Activated CD4-positive, alpha-beta T cell treated with anti-CD3 and anti-CD28 coated beads for 36 hours (primary cell): ENCODE results near the gene SVBP. TPM values are rescaled to one million over a fixed set of nuclear protein-coding genes. Genes with fewer than 3 reads are reported as not detected.

Source experiments
- ATAC-seq: fragments of 200-7000 bp; cut with Tn5 transposase; one replicate; pipeline ENCODE4 v1.10.0; 2021; ENCODE audit warnings: mild to moderate bottlenecking, moderate library complexity
- CTCF ChIA-PET: fragments of 350-600 bp; sonication (Branson Sonifier 250); formaldehyde crosslinking; loops from one replicate; lab custom pipeline; 2021; ENCODE audit warnings: antibody characterized with exemption; lab: Charles Lee
- POLR2A ChIA-PET: fragments of 350-600 bp; sonication (Branson Sonifier 250); formaldehyde crosslinking; loops from one replicate; lab custom pipeline; 2021; ENCODE audit warnings: antibody characterized with exemption, inconsistent platforms; lab: Charles Lee
- DNase-seq: peaks from one replicate; pipeline ENCODE4 v3.0.0-alpha.2; 2020
- H3K27ac Mint-ChIP-seq: one replicate; pipeline ENCODE4 v1.8.0; 2021; ENCODE audit warnings: mixed read lengths
- H3K27me3 Mint-ChIP-seq: one replicate; pipeline ENCODE4 v1.8.0; 2021; ENCODE audit warnings: mixed read lengths
- H3K36me3 Mint-ChIP-seq: one replicate; pipeline ENCODE4 v1.8.0; 2021; ENCODE audit warnings: low read depth, mixed read lengths
- H3K4me1 Mint-ChIP-seq: one replicate; pipeline ENCODE4 v1.8.0; 2021; ENCODE audit warnings: mixed read lengths
- H3K4me3 Mint-ChIP-seq: one replicate; pipeline ENCODE4 v1.8.0; 2021; ENCODE audit warnings: mild to moderate bottlenecking, moderate library complexity, mixed read lengths
- H3K9me3 Mint-ChIP-seq: one replicate; pipeline ENCODE4 v1.8.0; 2021; ENCODE audit warnings: low read depth, mixed read lengths
- intact Hi-C, 2 experiments: fragments of 100-400 bp; cut with DNase I in 1 of 2; cut with micrococcal nuclease in 1 of 2; formaldehyde crosslinking; loops; one replicate each; pipeline versions ENCODE4 v1.14.2 to v1.15.1; 2022 to 2024; cut with DNase I, micrococcal nuclease
- total RNA-seq, 2 experiments: library from RNA; stranded (reverse); gene quantifications; one replicate each; pipeline ENCODE4 v1.2.3, GENCODE V29; 2021

The SVBP gene
- total RNA-seq, 2 experiments from 2014 or later = 14.5 to 14.6 TPM

DNA sequence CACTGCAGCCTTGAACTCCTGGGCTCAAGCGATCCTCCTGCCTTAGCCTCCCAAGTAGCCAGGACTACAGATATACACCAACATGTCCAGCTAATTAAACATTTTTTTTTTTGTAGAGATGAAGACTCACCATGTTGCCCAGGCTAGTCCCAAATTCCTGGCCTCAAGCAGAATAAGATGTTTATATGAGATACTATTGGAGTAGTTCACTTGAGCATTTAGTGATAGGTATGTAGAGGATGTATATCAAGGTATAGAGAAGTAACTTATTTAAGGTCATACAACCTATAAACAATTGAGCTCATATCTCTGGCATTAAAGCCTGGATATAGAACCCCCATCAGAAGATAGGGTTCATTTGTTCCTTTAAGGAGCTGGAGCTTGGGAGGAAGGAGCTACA is 37.0 kb downstream of the SVBP start:
- intact Hi-C loops = no loop called here
- no peak overlapping the region for H3K4me3 Mint-ChIP-seq
- ChIA-PET CTCF (interaction anchor here (0.6 to 3.6 kb wide), 5 partner anchors 11 to 293 kb away, joined by 3 to 31 read pairs (median 4); partner anchors contain the start of gene ZNF691), POLR2A (no interaction called here)
- DNase-seq (no peak), ATAC-seq (no peak)
- H3K36me3 Mint-ChIP-seq = peaks cover 47% of the 10 kb centered on the region
- no peaks in the 10 kb centered on the region for H3K9me3 Mint-ChIP-seq
- no peak overlapping the region for H3K27ac Mint-ChIP-seq
- no peaks in the 10 kb centered on the region for H3K27me3 Mint-ChIP-seq
- H3K4me1 Mint-ChIP-seq = peaks cover 4% of the 10 kb centered on the region

DNA sequence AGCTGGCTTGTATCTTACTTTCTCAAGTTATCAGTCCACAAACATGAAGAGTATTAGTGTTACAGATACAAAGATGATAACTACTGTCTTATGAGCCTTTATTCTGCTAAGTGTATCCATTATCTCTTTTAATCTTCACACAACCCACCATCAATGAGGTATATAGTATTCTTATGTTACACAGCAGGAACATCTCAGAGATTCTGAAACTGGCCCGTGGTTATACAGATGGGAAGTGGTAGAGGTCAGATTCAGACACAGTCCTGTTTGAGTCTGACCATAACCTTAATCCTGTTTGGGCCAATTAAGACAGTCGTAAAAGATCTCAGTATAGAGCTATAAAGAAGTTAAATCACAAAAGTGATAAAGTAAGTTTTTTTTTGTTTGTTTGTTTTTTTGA is 37.5 kb downstream of the SVBP start:
- Mint-ChIP-seq H3K27me3 (no peaks in the 10 kb centered on the region), H3K36me3 (peaks cover 51% of the 10 kb centered on the region), H3K4me3 (no peak overlapping the region), H3K4me1 (peaks cover 8% of the 10 kb centered on the region), H3K9me3 (no peaks in the 10 kb centered on the region), H3K27ac (peak overlapping the region; percentile 55)
- POLR2A ChIA-PET = no interaction called here
- DNase-seq (no peak), ATAC-seq (no peak)
- CTCF ChIA-PET = interaction anchor here (0.6 to 3.6 kb wide), 6 partner anchors 10 to 736 kb away, joined by 3 to 31 read pairs (median 4); partner anchors contain the start of gene ZNF691
- intact Hi-C loops = loop anchor here in 1 of 2 experiments (2.0 kb wide), 1 partner anchor 293 kb away; no protein-coding TSS in a partner anchor

- peaks cover 14% of the 10 kb centered on the region for H3K4me1 Mint-ChIP-seq
- H3K9me3 Mint-ChIP-seq = no peaks in the 10 kb centered on the region
- H3K4me3 Mint-ChIP-seq = no peak overlapping the region
- CTCF ChIA-PET = interaction anchor here (0.6 to 3.6 kb wide), 11 partner anchors 8 to 295 kb away, joined by 3 to 31 read pairs (median 5); partner anchors contain the start of genes C1orf50, P3H1 and ZNF691
- intact Hi-C loops = loop anchor here (1.0 to 2.0 kb wide), 3 partner anchors 135 to 295 kb away; no protein-coding TSS in a partner anchor
- DNase-seq (peak; percentile 55), ATAC-seq (peak; percentile 79)
- POLR2A ChIA-PET = interaction anchor here (0.6 to 1.5 kb wide), 4 partner anchors 13 to 184 kb away, joined by 3 to 6 read pairs (median 4); no protein-coding TSS in a partner anchor
- H3K27me3 Mint-ChIP-seq = no peaks in the 10 kb centered on the region
- H3K27ac Mint-ChIP-seq = no peak overlapping the region
- H3K36me3 Mint-ChIP-seq = peaks cover 53% of the 10 kb centered on the region
These were observed 39.3 kb downstream of the SVBP start for GRCh38 chr1:42777852-42778251.

DNA sequence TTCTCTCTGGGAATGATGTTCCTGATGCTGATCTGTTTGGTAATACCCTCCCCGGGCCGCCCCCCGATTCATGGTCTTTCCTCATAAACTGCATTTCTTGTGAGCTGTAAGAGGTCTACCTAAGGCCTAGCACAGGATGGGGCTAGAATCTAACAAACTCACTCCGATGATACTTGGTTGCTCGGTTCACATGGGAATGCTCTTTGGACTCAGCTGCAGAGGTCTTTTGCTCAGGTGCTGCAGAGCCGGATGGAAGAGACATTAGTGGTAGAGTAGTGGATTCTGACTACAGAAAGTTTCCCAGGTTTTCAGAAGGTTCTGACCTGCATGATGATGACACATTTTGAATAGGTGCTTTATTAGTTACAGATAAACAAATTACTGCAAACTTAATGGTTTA is 40.7 kb downstream of the SVBP start:
- intact Hi-C loops = no loop called here
- no peaks in the 10 kb centered on the region for H3K27me3 Mint-ChIP-seq
- no peak overlapping the region for H3K4me3 Mint-ChIP-seq
- H3K4me1 Mint-ChIP-seq = peaks cover 22% of the 10 kb centered on the region
- POLR2A ChIA-PET = interaction anchor here (0.6 kb wide), 1 partner anchor 9 kb away, joined by 3 read pairs; the partner anchor contains the start of gene C1orf50
- ATAC-seq (no peak), DNase-seq (no peak)
- no peak overlapping the region for H3K27ac Mint-ChIP-seq
- CTCF ChIA-PET = interaction anchor here (0.7 to 3.3 kb wide), 7 partner anchors 10 to 297 kb away, joined by 3 to 21 read pairs (median 4); partner anchors contain the start of genes C1orf50, P3H1 and ZNF691
- H3K9me3 Mint-ChIP-seq = no peaks in the 10 kb centered on the region
- H3K36me3 Mint-ChIP-seq = peaks cover 53% of the 10 kb centered on the region

GRCh38 chr1:42774928-42775526 is 42.2 kb downstream of the SVBP start:
- H3K9me3 Mint-ChIP-seq = no peaks in the 10 kb centered on the region
- no peak overlapping the region for H3K27ac Mint-ChIP-seq
- POLR2A ChIA-PET = no interaction called here

GRCh38 chr1:42773420-42773819 is 43.8 kb downstream of the SVBP start:
- ATAC-seq (peak; percentile 54), DNase-seq (no peak)
- Mint-ChIP-seq H3K27ac (no peak overlapping the region), H3K4me1 (peaks cover 43% of the 10 kb centered on the region), H3K4me3 (no peak overlapping the region), H3K9me3 (no peaks in the 10 kb centered on the region), H3K36me3 (peaks cover 56% of the 10 kb centered on the region), H3K27me3 (no peaks in the 10 kb centered on the region)
- POLR2A ChIA-PET = no interaction called here
- CTCF ChIA-PET = interaction anchor here (0.9 to 1.2 kb wide), 3 partner anchors 10 to 148 kb away, joined by 3 read pairs; partner anchors contain the start of gene TMEM269
- intact Hi-C loops = no loop called here

More at GRCh38 chr1:42774928-42775526, 42.2 kb downstream of the SVBP start:
- intact Hi-C loops = no loop called here
- H3K4me1 Mint-ChIP-seq = peaks cover 30% of the 10 kb centered on the region
- H3K27me3 Mint-ChIP-seq = no peaks in the 10 kb centered on the region
- CTCF ChIA-PET = interaction anchor here (0.6 kb wide), 1 partner anchor 601 kb away, joined by 3 read pairs; no protein-coding TSS in a partner anchor
- peaks cover 50% of the 10 kb centered on the region for H3K36me3 Mint-ChIP-seq
- no peak for DNase-seq
- ATAC-seq = no peak
- no peak overlapping the region for H3K4me3 Mint-ChIP-seq

DNA sequence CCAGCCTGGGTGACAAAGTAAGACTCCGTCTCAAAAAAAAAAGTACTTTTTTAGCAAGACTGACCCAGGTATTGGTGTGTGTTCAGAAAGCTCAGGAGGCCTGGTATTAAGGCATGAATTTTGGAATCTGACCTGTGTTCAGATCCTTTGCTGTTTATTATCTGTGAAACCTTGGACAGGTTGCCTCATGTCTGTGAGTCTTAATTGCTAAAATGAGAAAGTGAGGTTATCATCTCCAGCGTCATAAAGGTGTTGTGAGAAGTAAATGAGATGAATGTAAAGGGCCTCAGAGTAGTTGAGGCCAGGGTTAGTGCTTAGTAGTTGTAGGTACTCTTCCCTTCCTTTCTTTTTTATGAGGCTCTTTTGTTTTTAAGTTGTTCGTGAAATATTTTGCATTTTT is 47.4 kb downstream of the SVBP start:
- CTCF ChIA-PET = interaction anchor here (0.8 to 1.4 kb wide), 2 partner anchors 9 to 10 kb away, joined by 4 to 5 read pairs; no protein-coding TSS in a partner anchor
- DNase-seq (no peak), ATAC-seq (no peak)
- no peak overlapping the region for H3K4me3 Mint-ChIP-seq
- H3K27ac Mint-ChIP-seq = no peak overlapping the region
- POLR2A ChIA-PET = no interaction called here
- no peaks in the 10 kb centered on the region for H3K27me3 Mint-ChIP-seq
- H3K36me3 Mint-ChIP-seq = peaks cover 29% of the 10 kb centered on the region
- intact Hi-C loops = loop anchor here (2.0 to 5.0 kb wide), 2 partner anchors 87 to 1408 kb away; partner anchors contain the start of genes FOXO6 (in 1 of the 2) and YBX1 (in 1 of the 2)
- H3K9me3 Mint-ChIP-seq = no peaks in the 10 kb centered on the region
- H3K4me1 Mint-ChIP-seq = peaks cover 45% of the 10 kb centered on the region

GRCh38 chr1:42768172-42768571 is 49.0 kb downstream of the SVBP start:
- intact Hi-C loops = loop anchor here (2.0 to 5.0 kb wide), 2 partner anchors 85 to 1406 kb away; partner anchors contain the start of genes FOXO6 (in 1 of the 2) and YBX1 (in 1 of the 2)
- ChIA-PET POLR2A (no interaction called here), CTCF (interaction anchor here (1.0 to 2.9 kb wide), 3 partner anchors 10 to 15 kb away, joined by 3 to 20 read pairs (median 3); no protein-coding TSS in a partner anchor)
- Mint-ChIP-seq H3K4me3 (no peak overlapping the region), H3K9me3 (no peaks in the 10 kb centered on the region), H3K27me3 (no peaks in the 10 kb centered on the region), H3K36me3 (peaks cover 22% of the 10 kb centered on the region), H3K4me1 (peaks cover 42% of the 10 kb centered on the region), H3K27ac (peak overlapping the region; percentile 84)
- ATAC-seq = no peak
- no peak for DNase-seq

DNA sequence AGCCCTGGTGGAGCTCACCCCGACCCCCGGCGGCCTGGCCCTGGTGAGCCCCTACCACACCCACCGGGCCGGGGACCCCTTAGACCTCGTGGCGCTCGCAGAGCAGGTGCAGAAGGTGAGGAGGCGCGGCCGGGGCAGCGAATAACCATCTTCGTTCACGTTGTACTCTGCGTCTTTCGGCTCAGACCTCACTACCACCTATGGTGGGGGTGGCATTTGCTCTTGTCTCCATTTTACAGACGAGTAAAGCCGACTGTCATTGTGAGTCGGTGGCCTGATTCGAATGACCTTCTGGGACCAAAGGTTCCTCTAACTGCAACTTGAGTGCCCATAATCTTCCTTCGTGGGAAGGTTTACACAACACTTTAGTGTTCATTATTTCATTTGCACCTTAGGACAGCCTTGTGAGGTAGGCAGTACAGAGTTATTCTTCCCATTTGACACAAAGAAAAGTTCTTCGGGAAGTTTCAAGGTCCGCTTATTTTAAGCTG is 49.6 kb downstream of the SVBP start:
- Mint-ChIP-seq H3K27ac (peak overlapping the region; percentile 84), H3K4me3 (no peak overlapping the region), H3K36me3 (peaks cover 20% of the 10 kb centered on the region), H3K9me3 (no peaks in the 10 kb centered on the region), H3K27me3 (no peaks in the 10 kb centered on the region), H3K4me1 (peaks cover 38% of the 10 kb centered on the region)
- POLR2A ChIA-PET = interaction anchor here (0.6 to 2.1 kb wide), 7 partner anchors 9 to 192 kb away, joined by 3 to 13 read pairs (median 6); partner anchors contain the start of genes ERMAP, SVBP and ZNF691
- intact Hi-C loops = loop anchor here (1.0 to 5.0 kb wide), 16 partner anchors 50 to 1445 kb away; partner anchors contain the start of genes CFAP57 (in 2 of the 2), EBNA1BP2 (in 2 of the 2), ERMAP (in 2 of the 2) and SLC2A1 (in 2 of the 2)
- DNase-seq (no peak), ATAC-seq (peak; percentile 8)
- CTCF ChIA-PET = interaction anchor here (0.9 to 2.9 kb wide), 8 partner anchors 9 to 306 kb away, joined by 3 to 20 read pairs (median 4); partner anchors contain the start of gene ZNF691

- DNase-seq (peak; percentile 100), ATAC-seq (peak; percentile 96)
- Mint-ChIP-seq H3K9me3 (no peaks in the 10 kb centered on the region), H3K36me3 (peaks cover 20% of the 10 kb centered on the region), H3K27ac (peak within 1 kb of the TSS; percentile 85), H3K4me1 (peaks cover 36% of the 10 kb centered on the region), H3K27me3 (no peaks in the 10 kb centered on the region), H3K4me3 (no peak within 1 kb of the TSS)
- CTCF ChIA-PET = interaction anchor here (0.6 to 2.9 kb wide), 17 partner anchors 9 to 318 kb away, joined by 3 to 20 read pairs (median 3); partner anchors contain the start of genes ERMAP, SVBP, YBX1 and ZNF691
- POLR2A ChIA-PET = interaction anchor here (0.5 to 2.1 kb wide), 13 partner anchors 10 to 264 kb away, joined by 3 to 13 read pairs (median 4); partner anchors contain the start of genes ERMAP, SVBP and ZNF691
- intact Hi-C loops = loop anchor here (1.0 to 5.0 kb wide), 16 partner anchors 50 to 1446 kb away; partner anchors contain the start of genes CFAP57 (in 2 of the 2), EBNA1BP2 (in 2 of the 2), ERMAP (in 2 of the 2) and SLC2A1 (in 2 of the 2)
These were observed 50.3 kb downstream of the SVBP start, which contains the start of the genes C1orf50 and P3H1 for GRCh38 chr1:42766741-42767509. C1orf50 (plus strand) TSS chr1:42767249; CDS start chr1:42767312, 63 bp downstream. P3H1 (minus strand) TSS chr1:42767028; CDS start chr1:42766971, 57 bp downstream.
